SK-N-SH treated with all-trans-retinoic acid at 6 μM for 48 hours (cell line): ENCODE results near the gene ZNF850.

ENCODE experiments used
- BACH2 ChIP-seq: fragments of 250-450 bp; sonication (Bioruptor Pico); IDR thresholded peaks from 2 replicates; pipeline ENCODE4 v1.9.0; 2021; ENCODE audit warnings: mild to moderate bottlenecking, borderline replicate concordance
- CREB5 ChIP-seq: fragments of 250-450 bp; sonication (Bioruptor Pico); IDR thresholded peaks from 2 replicates; pipeline ENCODE4 v1.5.1; 2020; ENCODE audit warnings: low read depth, mild to moderate bottlenecking, moderate library complexity
- CSDC2 ChIP-seq: fragments of 250-450 bp; sonication (Bioruptor Pico); IDR thresholded peaks from 2 replicates; pipeline ENCODE4 v1.5.0; 2020; ENCODE audit warnings: mild to moderate bottlenecking, moderate library complexity
- ISL1 ChIP-seq: fragments of 250-450 bp; sonication (Bioruptor Pico); IDR thresholded peaks from 2 replicates; pipeline ENCODE4 v2.1.2; 2022; ENCODE audit warnings: mild to moderate bottlenecking, moderate library complexity
- RARB ChIP-seq: fragments of 250-450 bp; sonication (Bioruptor Pico); IDR thresholded peaks from 2 replicates; pipeline ENCODE4 v1.8.0; 2021; ENCODE audit warnings: mild to moderate bottlenecking, moderate library complexity
- TCF4 ChIP-seq: fragments of 250-450 bp; sonication (Bioruptor Pico); IDR thresholded peaks from 2 replicates; pipeline ENCODE4 v1.8.0; 2021; ENCODE audit warnings: mild to moderate bottlenecking, moderate library complexity, borderline replicate concordance
- ZFP30 ChIP-seq: fragments of 450-650 bp; formaldehyde crosslinking; IDR thresholded peaks from 2 replicates; pipeline ENCODE4 v1.5.0; 2022; ENCODE audit warnings: mild to moderate bottlenecking, moderate library complexity
- ZNF8 ChIP-seq: fragments of 450-650 bp; formaldehyde crosslinking; IDR thresholded peaks from 2 replicates; pipeline ENCODE4 v1.5.0; 2020; ENCODE audit warnings: mild to moderate bottlenecking, moderate library complexity
- TF ChIP-seq, protein P1 (sequence below): fragments of 250-450 bp; sonication (Bioruptor Pico); IDR thresholded peaks from 2 replicates; pipeline ENCODE4 v1.8.0; 2021; ENCODE audit warnings: low read depth, mild to moderate bottlenecking, moderate library complexity, borderline replicate concordance

DNA sequence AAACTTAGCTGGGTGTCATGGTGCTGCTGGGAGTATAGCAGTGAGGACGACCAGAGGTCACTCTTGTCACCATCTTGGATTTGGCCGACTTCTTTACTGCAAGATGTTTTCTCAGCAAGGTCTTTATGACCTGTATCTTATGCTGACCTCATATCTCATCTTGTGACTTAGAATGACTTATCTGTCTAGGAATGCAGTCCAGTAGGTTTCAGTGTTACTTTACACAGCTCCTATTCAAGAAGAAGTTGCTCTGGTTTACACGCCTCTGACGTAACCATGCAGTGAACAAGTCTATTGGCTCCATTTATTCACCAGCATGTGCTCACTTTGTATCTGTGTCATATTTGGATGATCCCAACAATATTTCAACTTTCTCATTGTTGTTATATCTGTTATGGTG is 26.7 kb downstream of the ZNF850 start:
- TF ChIP-seq RARB (CRISPR knock-in tag) (no peak), CREB5 (no peak), CSDC2 (CRISPR knock-in tag) (no peak), ZNF8 (no peak), TCF4 (CRISPR knock-in tag) (no peak), ZFP30 (CRISPR knock-in tag) (no peak), ISL1 (CRISPR knock-in tag) (no peak), BACH2 (CRISPR knock-in tag) (no peak)
- TF ChIP-seq, protein P1, sequence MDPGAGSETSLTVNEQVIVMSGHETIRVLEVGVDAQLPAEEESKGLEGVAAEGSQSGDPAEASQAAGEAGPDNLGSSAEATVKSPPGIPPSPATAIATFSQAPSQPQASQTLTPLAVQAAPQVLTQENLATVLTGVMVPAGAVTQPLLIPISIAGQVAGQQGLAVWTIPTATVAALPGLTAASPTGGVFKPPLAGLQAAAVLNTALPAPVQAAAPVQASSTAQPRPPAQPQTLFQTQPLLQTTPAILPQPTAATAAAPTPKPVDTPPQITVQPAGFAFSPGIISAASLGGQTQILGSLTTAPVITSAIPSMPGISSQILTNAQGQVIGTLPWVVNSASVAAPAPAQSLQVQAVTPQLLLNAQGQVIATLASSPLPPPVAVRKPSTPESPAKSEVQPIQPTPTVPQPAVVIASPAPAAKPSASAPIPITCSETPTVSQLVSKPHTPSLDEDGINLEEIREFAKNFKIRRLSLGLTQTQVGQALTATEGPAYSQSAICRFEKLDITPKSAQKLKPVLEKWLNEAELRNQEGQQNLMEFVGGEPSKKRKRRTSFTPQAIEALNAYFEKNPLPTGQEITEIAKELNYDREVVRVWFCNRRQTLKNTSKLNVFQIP (CRISPR knock-in tag), result no peak
